GM19468 (cell line): ENCODE data around the gene ATG2B.

Experiments
- ATAC-seq: cut with Tn5 transposase; IDR thresholded peaks from one replicate; pipeline ENCODE4 v1.9.1; 2021; ENCODE audit warnings: mild to moderate bottlenecking, moderate library complexity, moderate number of reproducible peaks; ENCODE audit not compliant: unreplicated experiment; ENCODE audit errors: extremely low read depth

The ATG2B gene, protein sequence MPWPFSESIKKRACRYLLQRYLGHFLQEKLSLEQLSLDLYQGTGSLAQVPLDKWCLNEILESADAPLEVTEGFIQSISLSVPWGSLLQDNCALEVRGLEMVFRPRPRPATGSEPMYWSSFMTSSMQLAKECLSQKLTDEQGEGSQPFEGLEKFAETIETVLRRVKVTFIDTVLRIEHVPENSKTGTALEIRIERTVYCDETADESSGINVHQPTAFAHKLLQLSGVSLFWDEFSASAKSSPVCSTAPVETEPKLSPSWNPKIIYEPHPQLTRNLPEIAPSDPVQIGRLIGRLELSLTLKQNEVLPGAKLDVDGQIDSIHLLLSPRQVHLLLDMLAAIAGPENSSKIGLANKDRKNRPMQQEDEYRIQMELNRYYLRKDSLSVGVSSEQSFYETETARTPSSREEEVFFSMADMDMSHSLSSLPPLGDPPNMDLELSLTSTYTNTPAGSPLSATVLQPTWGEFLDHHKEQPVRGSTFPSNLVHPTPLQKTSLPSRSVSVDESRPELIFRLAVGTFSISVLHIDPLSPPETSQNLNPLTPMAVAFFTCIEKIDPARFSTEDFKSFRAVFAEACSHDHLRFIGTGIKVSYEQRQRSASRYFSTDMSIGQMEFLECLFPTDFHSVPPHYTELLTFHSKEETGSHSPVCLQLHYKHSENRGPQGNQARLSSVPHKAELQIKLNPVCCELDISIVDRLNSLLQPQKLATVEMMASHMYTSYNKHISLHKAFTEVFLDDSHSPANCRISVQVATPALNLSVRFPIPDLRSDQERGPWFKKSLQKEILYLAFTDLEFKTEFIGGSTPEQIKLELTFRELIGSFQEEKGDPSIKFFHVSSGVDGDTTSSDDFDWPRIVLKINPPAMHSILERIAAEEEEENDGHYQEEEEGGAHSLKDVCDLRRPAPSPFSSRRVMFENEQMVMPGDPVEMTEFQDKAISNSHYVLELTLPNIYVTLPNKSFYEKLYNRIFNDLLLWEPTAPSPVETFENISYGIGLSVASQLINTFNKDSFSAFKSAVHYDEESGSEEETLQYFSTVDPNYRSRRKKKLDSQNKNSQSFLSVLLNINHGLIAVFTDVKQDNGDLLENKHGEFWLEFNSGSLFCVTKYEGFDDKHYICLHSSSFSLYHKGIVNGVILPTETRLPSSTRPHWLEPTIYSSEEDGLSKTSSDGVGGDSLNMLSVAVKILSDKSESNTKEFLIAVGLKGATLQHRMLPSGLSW (N-terminal part only)

DNA sequence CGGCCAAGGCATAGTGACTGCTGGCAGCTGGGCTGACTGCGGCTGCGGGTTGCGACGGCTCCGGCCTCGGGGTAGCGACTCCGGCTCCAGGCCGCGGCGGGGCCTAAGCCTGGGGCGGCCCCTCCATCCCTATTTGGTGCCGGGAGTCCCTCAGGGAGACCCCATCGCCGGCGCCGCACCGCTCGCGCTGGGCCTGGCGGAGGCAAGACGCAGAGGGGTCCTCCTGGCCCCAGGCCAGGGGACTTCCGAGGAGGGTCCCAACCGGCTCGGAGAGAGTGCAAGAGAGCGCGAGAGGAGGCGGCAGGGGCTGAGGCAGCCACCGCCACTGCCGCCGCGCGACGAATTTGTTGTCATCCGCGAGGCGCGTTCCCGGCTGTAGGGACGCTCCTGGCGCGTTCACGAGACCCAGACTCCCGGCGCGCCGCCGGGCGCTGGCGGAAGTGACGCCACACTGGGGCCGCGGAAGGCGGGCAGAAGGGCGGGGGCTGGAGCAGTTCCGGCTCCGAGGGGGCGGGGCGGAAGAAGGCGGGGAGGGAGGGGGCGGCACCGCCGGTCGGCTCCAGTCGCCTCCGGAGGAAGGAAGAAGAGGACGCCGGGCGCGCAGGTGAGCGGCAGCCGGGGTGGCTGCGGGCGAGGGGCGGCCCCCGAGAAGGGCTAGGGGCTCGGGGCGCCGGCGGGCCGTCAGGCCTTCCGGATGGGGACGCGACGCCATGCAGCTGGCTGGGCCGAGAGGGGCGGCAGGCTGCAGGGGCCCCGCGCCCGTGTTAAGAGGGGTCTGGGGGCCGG lies at the start of gene ATG2B, which contains the start of gene GSKIP:
ATG2B (minus strand) TSS at position 377 of the 786 bp plus-strand sequence; CDS start at position 12, 365 bp downstream.
GSKIP (plus strand) TSS at position 562 of the 786 bp plus-strand sequence. CDS start 18,722 bp downstream, outside the sequence.
- peak; percentile 74 for ATAC-seq

GRCh38 chr14:96410119-96410518 lies 47.0 kb upstream of the ATG2B start:
- no peak for ATAC-seq

DNA sequence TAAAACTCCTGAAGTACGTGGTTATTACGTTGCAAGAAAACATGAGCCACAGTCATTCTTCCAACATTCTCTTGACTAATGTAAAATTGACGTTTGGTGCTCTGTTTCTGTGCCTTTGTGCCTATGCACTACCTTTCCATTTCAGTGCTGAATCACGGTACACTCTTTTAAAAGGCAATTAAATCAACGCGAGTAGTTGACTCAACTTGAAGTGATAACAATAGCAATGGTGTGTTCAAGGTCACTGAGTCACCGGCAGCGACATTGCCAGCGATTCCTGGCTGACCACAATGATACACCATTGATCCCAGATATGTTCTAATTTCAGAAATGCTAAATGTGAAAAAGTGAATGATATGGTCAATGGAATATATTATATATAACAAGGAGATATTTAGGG lies 46.6 kb upstream of the ATG2B start:
- ATAC-seq: no peak

GRCh38 chr14:96408608-96409007 lies 45.5 kb upstream of the ATG2B start:
- no peak for ATAC-seq

GRCh38 chr14:96407935-96408570 lies 44.9 kb upstream of the ATG2B start:
- ATAC-seq: no peak

DNA sequence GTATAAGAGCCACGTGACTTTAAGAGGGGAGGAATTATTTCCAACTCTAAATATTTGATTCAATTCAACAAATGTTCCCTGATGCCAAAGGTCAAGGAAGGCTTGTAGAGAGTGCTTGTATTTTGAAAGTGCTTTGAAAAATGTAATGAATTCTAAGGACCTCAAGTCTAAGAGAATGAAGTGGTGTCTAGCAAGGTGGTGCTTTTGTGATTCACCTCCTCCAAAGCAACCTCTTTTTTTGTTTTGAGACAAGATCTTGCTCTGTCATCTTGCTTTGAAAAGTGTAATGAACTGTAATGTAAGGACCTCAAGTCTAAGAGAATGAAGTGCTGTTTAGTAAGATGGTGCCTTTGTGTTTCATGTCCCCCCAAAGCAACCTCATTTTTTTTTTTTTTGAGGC lies 42.5 kb upstream of the ATG2B start:
- no peak for ATAC-seq

GRCh38 chr14:96403409-96403808 lies 40.3 kb upstream of the ATG2B start:
- no peak for ATAC-seq

GRCh38 chr14:96400495-96400894 lies 37.4 kb upstream of the ATG2B start:
- ATAC-seq: no peak

DNA sequence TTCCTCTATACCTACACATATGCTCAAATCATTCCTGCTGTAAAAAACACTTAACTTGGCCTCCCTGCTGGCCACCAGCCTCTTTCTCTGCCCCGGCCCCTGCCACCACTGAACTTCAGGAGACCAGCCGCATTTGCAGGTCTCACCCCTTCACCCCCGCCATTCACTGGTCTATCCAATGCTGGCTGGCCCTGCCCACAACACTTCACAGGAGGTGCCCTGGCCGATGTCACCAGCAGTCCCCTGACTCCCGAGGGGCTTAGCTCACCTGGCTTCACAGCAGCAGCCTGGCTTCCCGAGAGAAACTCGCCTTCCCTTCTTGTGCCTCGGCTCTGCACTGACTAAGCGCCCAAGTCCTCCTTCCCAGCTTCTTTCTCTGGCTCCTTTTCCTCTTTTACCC lies 36.3 kb upstream of the ATG2B start:
- no peak for ATAC-seq

GRCh38 chr14:96398921-96399320 lies 35.8 kb upstream of the ATG2B start:
- ATAC-seq: no peak

DNA sequence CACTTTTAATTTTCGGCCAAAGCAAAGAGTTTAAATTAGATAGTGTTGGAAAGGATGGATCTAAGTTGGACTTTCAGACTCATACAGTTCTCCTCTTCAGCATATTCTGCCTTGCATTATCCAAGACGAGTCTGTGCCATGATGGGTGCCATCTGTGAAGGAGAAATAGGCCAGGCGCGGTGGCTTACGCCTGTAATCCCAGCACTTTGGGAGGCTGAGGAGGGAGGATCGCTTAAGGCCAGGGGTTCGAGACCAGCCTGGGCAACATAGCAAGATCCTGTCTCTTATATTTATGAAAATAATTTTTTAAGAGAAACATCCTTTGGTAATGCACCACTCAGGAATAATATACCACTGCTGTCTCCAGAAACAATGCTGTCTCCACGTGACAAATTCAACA lies 35.3 kb upstream of the ATG2B start:
- ATAC-seq: no peak

DNA sequence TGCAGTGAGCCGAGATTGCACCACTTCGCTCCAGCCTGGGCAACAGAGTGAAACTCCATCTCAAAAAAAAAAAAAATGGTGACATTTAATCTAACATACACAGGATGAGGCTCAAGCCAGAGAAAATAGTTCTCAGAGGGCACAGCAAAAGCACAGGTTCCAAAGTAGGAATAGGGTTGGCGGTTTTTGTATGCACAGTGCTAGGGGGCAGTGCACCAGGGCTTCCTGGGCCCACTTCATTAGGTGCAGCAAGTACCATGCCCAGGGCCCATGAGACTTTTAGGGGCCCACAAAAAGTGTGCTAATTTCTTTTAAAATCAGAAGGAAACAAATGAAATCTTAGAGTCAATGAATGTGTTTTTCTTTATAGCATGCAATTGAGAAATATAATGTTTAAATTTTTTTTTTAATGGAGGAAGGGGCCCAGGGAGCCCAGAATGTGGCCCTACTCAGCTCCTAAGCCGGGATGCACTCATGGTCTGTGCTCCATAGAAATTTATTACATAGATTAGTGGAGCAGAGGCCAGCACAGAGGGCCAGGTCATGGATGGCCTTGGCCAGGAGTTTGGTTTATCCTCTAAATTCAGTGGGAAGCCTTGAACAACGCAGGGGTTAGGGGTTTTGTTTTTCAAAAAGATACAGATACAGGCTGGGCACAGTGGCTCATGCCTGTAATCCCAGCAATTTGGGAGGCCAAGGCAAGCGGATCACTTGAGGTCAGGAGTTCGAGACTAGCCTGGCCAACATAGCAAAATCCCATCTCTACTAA lies 31.1 kb upstream of the ATG2B start:
- no peak for ATAC-seq

- ATAC-seq: no peak
Observed at GRCh38 chr14:96393071-96393691, 30.0 kb upstream of the ATG2B start.

DNA sequence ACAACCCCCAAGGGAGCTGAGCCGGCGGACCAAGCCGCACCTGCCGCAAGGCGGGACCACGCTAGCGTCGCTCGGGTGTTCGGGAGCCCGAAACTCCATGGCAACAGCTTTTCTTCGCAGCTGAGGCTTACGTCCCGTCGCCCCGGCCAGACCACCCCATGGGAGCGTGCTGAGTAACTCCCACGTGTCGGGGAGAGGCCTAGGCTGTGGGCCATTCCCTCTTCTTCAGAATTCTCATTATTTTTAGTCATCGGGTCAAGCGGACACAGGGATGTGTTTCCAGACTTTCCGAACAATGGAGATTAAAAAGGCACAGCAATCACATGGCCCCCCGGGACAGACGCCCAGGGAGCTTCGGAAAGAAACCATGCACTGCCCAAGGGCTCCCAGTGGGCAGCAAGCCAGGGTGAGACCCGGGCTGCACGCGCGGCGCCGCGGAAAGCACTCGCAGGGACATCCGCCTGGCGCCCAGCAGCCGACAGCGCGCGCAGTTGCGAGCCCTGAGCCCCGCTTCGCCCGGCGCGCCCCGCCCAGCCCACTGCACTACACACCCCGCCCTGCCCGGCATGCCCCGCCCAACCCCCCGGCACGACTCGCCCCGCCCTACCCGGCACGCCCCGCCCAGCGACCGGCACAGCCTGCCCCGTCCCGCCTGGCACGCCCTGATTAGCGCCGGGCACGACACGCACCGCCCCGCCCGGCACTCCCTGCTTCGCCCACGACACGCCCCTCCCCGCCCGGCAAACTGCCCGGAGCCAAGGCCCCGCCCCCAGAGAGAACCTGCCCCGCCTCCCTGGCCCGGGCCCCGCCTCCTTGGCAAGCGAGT lies 28.4 kb upstream of the ATG2B start:
- ATAC-seq: peak; percentile 58

DNA sequence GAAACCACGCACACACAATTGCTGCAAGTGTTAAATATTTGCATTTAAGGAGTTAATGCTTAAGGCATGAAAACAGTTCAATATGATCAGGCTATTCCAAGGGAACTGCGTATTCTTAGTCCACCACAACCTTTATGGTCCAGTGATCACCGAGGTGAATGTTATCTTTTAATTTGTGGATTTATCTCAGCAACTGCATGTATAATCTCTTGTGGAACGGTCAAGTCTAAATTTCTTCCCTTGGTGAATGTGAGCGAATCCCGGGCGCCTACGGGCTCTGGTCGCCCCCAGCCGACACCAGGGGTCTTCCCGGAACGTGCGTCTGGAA lies 27.8 kb upstream of the ATG2B start:
- no peak for ATAC-seq

GRCh38 chr14:96385385-96385784 lies 22.2 kb upstream of the ATG2B start:
- no peak for ATAC-seq

- no peak for ATAC-seq
Observed at GRCh38 chr14:96384740-96385139, 21.6 kb upstream of the ATG2B start.
